K562 (cell line): Measurements from ENCODE around the gene DDX51. TPM values are rescaled to one million over a fixed set of nuclear protein-coding genes. Genes with fewer than 3 reads are reported as not detected.

Experiments used
- ATAC-seq: fragments of 200-7000 bp; cut with Tn5 transposase; 3 replicates; pipeline ENCODE4 v1.9.1; 2020; ENCODE audit warnings: moderate library complexity
- BruUV-seq: library from RNA; stranded (reverse); fragments of 400-500 nt; replicated peaks from 2 replicates; lab custom pipeline; 2021; lab: Mats Ljungman, UMichigan
- CTCF ChIA-PET: fragments of 300-600 bp; formaldehyde crosslinking; extraction: SDS; loops from one replicate; lab custom pipeline; 2021; ENCODE audit warnings: low intra/inter-chr PET ratio; lab: Yijun Ruan, JAX
- POLR2A ChIA-PET: fragments of 300-600, 350-650 bp; sonication (Branson Sonifier 250); formaldehyde crosslinking; extraction: SDS; loops from one replicate; lab custom pipeline; 2021; ENCODE audit warnings: antibody characterized with exemption, inconsistent platforms; lab: Yijun Ruan, JAX
- DNase-seq, 4 experiments: peaks; one replicate each; pipeline versions ENCODE4 v3.0.0 to v3.0.0-alpha.2; 2011 to 2018; ENCODE audit warnings: low spot score in 3 of 4, mixed read lengths in 3 of 4; ENCODE audit errors: extremely low read depth in 1 of 4
- FAIRE-seq: peaks from 2 replicates; lab custom pipeline; 2011; peaks lifted over from hg19 to GRCh38; lab: Jason Lieb, UNC
- H2AFZ ChIP-seq: 2 replicates; pipeline ENCODE4 v1.6.0; 2011; ENCODE audit warnings: low read depth, low read length, control low read depth, inconsistent platforms
- H3K27ac ChIP-seq: fragments of 200-600 bp; 3 replicates; pipeline ENCODE4 v1.8.0; 2011; ENCODE audit warnings: low read depth, mild to moderate bottlenecking, control low read depth, inconsistent platforms, low read length, moderate library complexity, mixed read lengths; ENCODE audit errors: extremely low read depth
- H3K27me3 ChIP-seq, 2 experiments: fragments of 300-600 bp in 1 of 2; 2 replicates in 1 of 2; 3 replicates in 1 of 2; pipeline versions ENCODE4 v1.6.0 to v1.8.0; 2011; ENCODE audit warnings: inconsistent platforms in 2 of 2, low read length in 2 of 2, mild to moderate bottlenecking in 1 of 2, mixed read lengths in 1 of 2, moderate library complexity in 1 of 2; ENCODE audit not compliant: control insufficient read depth in 2 of 2, insufficient read depth in 2 of 2
- H3K36me3 ChIP-seq: fragments of 300-600 bp; 3 replicates; pipeline ENCODE4 v1.8.0; 2011; ENCODE audit warnings: mild to moderate bottlenecking, low read length, inconsistent platforms; ENCODE audit not compliant: control insufficient read depth, insufficient read depth
- H3K4me1 ChIP-seq, 2 experiments: fragments of 200-600 bp in 1 of 2; replicated peaks in 1 of 2; 2 replicates in 1 of 2; 3 replicates in 1 of 2; pipeline versions ENCODE4 v1.5.1 to v1.8.0; 2011; ENCODE audit warnings: inconsistent platforms in 2 of 2, low read length in 2 of 2, mild to moderate bottlenecking in 1 of 2, mixed read lengths in 1 of 2, moderate library complexity in 1 of 2; ENCODE audit not compliant: control insufficient read depth in 2 of 2, insufficient read depth in 2 of 2
- H3K4me2 ChIP-seq: 2 replicates; pipeline ENCODE4 v1.6.1; 2011; ENCODE audit warnings: low read length, control low read depth, inconsistent platforms, mixed read lengths; ENCODE audit not compliant: insufficient read depth
- H3K4me3 ChIP-seq: fragments of 200-600 bp; sonication (generic), shearing (Covaris generic); 2 replicates; pipeline ENCODE4 v1.5.1; 2016; ENCODE audit warnings: control low read depth, inconsistent platforms
- H3K79me2 ChIP-seq: fragments of 200-600 bp; 3 replicates; pipeline ENCODE4 v1.8.0; 2011; ENCODE audit warnings: low read length, inconsistent platforms; ENCODE audit not compliant: control insufficient read depth, insufficient read depth
- H3K9ac ChIP-seq, 2 experiments: 2 replicates each; pipeline versions ENCODE4 v1.6.0 to v1.6.1; 2011; ENCODE audit warnings: low read depth in 2 of 2, low read length in 2 of 2, control low read depth in 1 of 2, inconsistent platforms in 1 of 2, mild to moderate bottlenecking in 1 of 2, mixed read lengths in 1 of 2; ENCODE audit not compliant: insufficient read depth in 1 of 2
- H3K9me1 ChIP-seq: one replicate; pipeline ENCODE4 v1.6.0; 2011; ENCODE audit warnings: inconsistent platforms, mild to moderate bottlenecking, low read length, moderate library complexity; ENCODE audit not compliant: control insufficient read depth, insufficient read depth
- H3K9me3 ChIP-seq: replicated peaks from 2 replicates; pipeline ENCODE4 v1.5.1; 2011; ENCODE audit warnings: low read depth, low read length, inconsistent platforms; ENCODE audit not compliant: control insufficient read depth, insufficient read depth
- H4K20me1 ChIP-seq: replicated peaks from 2 replicates; pipeline ENCODE4 v1.6.1; 2011; ENCODE audit warnings: low read length, inconsistent platforms, mixed read lengths; ENCODE audit not compliant: control insufficient read depth, insufficient read depth
- ARID3A ChIP-seq: IDR thresholded peaks from 2 replicates; pipeline ENCODE4 v1.6.1; 2012; ENCODE audit warnings: low read depth, low read length, improper control_type of control experiment, borderline replicate concordance
- CGGBP1 ChIP-seq: fragments of 250-450 bp; sonication (Bioruptor Pico); IDR thresholded peaks from 2 replicates; pipeline ENCODE4 v1.9.0; 2021; ENCODE audit warnings: mild to moderate bottlenecking
- CREB1 ChIP-seq, 2 experiments: sonication (generic) in 1 of 2; formaldehyde crosslinking in 1 of 2; IDR thresholded peaks; 2 replicates each; pipeline versions ENCODE4 v1.6.1 to v1.8.0; 2012 to 2022; ENCODE audit warnings: inconsistent platforms in 1 of 2, mild to moderate bottlenecking in 1 of 2, missing genetic modification reagents in 1 of 2, moderate library complexity in 1 of 2
- FOS ChIP-seq: IDR thresholded peaks from 3 replicates; pipeline ENCODE4 v1.6.1; 2011; ENCODE audit not compliant: insufficient read length; ENCODE audit errors: extremely low read depth
- MCM7 ChIP-seq, 2 experiments: fragments of 450-650 bp; IDR thresholded peaks; 2 replicates each; pipeline ENCODE4 v1.6.1; 2016 to 2018
- MTA3 ChIP-seq: fragments of 450-650 bp; formaldehyde crosslinking; IDR thresholded peaks from 2 replicates; pipeline ENCODE4 v1.6.1; 2017; ENCODE audit warnings: mild to moderate bottlenecking, borderline replicate concordance
- PRMT5 ChIP-seq: sonication (generic); formaldehyde crosslinking; IDR thresholded peaks from 2 replicates; pipeline ENCODE4 v1.5.0; 2020; ENCODE audit warnings: missing genetic modification reagents
- XRCC5 ChIP-seq: fragments of 200-400 bp; formaldehyde crosslinking; IDR thresholded peaks from 2 replicates; pipeline ENCODE4 v1.6.1; 2017; ENCODE audit warnings: low read depth, mild to moderate bottlenecking, low read length
- ZBTB34 ChIP-seq: fragments of 250-450 bp; sonication (Bioruptor Pico); IDR thresholded peaks from 2 replicates; pipeline ENCODE4 v1.8.0; 2021; ENCODE audit warnings: mild to moderate bottlenecking, moderate library complexity
- whole genome bisulfite sequencing: fragments of 100-300 bp; shearing (Covaris generic); methylation state at CpG from one replicate; pipeline ENCODE4 v1.1.6; 2016; ENCODE audit warnings: low coverage, mixed read lengths; ENCODE audit not compliant: insufficient coverage; ENCODE audit errors: missing lambda C conversion rate; 5-methylcytosine and 5-hydroxymethylcytosine counted together
- in situ Hi-C: fragments of 300-500 bp; cut with MboI; formaldehyde crosslinking; loops from 4 replicates; pipeline ENCODE4 v1.15.0; 2018; ENCODE audit warnings: inconsistent platforms, mixed read lengths
- intact Hi-C: fragments of 100-400 bp; cut with micrococcal nuclease; formaldehyde crosslinking; loops from 2 replicates; pipeline ENCODE4 v1.14.2; 2022
- polyA plus RNA-seq, 8 experiments: library from polyadenylated mRNA; depleted of rRNA in 4 of 8; stranded (reverse) in 5 of 8; unstranded in 3 of 8; fragments of >200 nt; fragmentation: Nextera tagmentation in 2 of 8; fragmentation: Illumina TruSeq in 1 of 8; extraction: Ambion mirVana in 2 of 8; extraction: Trizol in 1 of 8; gene quantifications; 2 replicates each; pipeline versions ENCODE4 v1.2.1 to v1.2.3, GENCODE V29; 2011 to 2014; ENCODE audit warnings: inconsistent platforms in 1 of 8, missing spikeins in 1 of 8
- total RNA-seq, 7 experiments: library from RNA; depleted of rRNA in 6 of 7; stranded (reverse); fragments of >200 nt in 6 of 7; fragmentation: Illumina TruSeq in 2 of 7; extraction: Trizol in 2 of 7; gene quantifications; 2 replicates each; pipeline versions ENCODE4 v1.2.1 to v1.2.3, GENCODE V29; 2011 to 2021; ENCODE audit warnings: low replicate concordance in 1 of 7

The DDX51 gene
- total and polyA plus RNA-seq, 9 of the 15 experiments (the other 6 are each of a cell fraction or from before 2014, with no cell fraction given), result 1.1 to 35.9 (median 12.4) TPM

GRCh38 chr12:132186857-132187620 lies 42.9 kb upstream of the DDX51 start:
- ATAC-seq, result no peak
- POLR2A ChIA-PET, result interaction anchor here (0.6 kb wide), 2 partner anchors 88 to 200 kb away, joined by 3 read pairs; no protein-coding TSS in a partner anchor
- BruUV-seq, result no TSS peak

More at GRCh38 chr12:132186857-132187620, 42.9 kb upstream of the DDX51 start:
- 13% methylated on average over 36 of the region's 39 CpGs for WGBS
- no peak for DNase-seq
- in situ Hi-C loops, result no loop called here
- no peak overlapping the region for H3K9ac ChIP-seq
- no peaks in the 10 kb centered on the region for H3K36me3 ChIP-seq
- H3K9me3 ChIP-seq, result no peaks in the 10 kb centered on the region
- 0 out of 2 replicates have a peak, but pooled peaks cover 3% of the 10 kb centered on the region for H4K20me1 ChIP-seq
- peaks cover 35 to 85% of the 10 kb centered on the region in 2 experiments for H3K27me3 ChIP-seq
- no peaks in the 10 kb centered on the region for H3K9me1 ChIP-seq
- H3K27ac ChIP-seq, result no peak overlapping the region
- H3K4me3 ChIP-seq, result no peak overlapping the region
- FAIRE-seq, result no peak
- TF ChIP-seq CGGBP1 (CRISPR knock-in tag), result no peak
- no peak for TF ChIP-seq ARID3A
- TF ChIP-seq XRCC5, result no peak
- TF ChIP-seq ZBTB34 (CRISPR knock-in tag), result no peak
- TF ChIP-seq CREB1 (IDR thresholded peaks at IDR 0.05), result no peak
- TF ChIP-seq CREB1 (CRISPR knock-in tag; IDR thresholded peaks at IDR 0.05), result 0 out of 2 replicates have a peak, but pooled peaks have one; percentile 16
- no peak for TF ChIP-seq MCM7 (IDR thresholded peaks at IDR 0.05)
- no peak for TF ChIP-seq FOS
- no peak for TF ChIP-seq MTA3
- TF ChIP-seq PRMT5, result no peak
- peaks cover 3 to 40% of the 10 kb centered on the region in 2 experiments; a peak in 2 of 5 replicates for H3K4me1 ChIP-seq
- CTCF ChIA-PET, result no interaction called here
- intact Hi-C loops, result no loop called here
- no peak overlapping the region for H2AFZ ChIP-seq
- H3K79me2 ChIP-seq, result no peaks in the 10 kb centered on the region
- H3K4me2 ChIP-seq, result no peak overlapping the region
